HG02870 (cell line): ENCODE measurements around the gene GPR108.

ENCODE experiments used
- ATAC-seq: cut with Tn5 transposase; IDR thresholded peaks from one replicate; pipeline ENCODE4 v1.9.1; 2021; ENCODE audit warnings: mild to moderate bottlenecking, moderate library complexity; ENCODE audit not compliant: unreplicated experiment

GPR108 gene

DNA sequence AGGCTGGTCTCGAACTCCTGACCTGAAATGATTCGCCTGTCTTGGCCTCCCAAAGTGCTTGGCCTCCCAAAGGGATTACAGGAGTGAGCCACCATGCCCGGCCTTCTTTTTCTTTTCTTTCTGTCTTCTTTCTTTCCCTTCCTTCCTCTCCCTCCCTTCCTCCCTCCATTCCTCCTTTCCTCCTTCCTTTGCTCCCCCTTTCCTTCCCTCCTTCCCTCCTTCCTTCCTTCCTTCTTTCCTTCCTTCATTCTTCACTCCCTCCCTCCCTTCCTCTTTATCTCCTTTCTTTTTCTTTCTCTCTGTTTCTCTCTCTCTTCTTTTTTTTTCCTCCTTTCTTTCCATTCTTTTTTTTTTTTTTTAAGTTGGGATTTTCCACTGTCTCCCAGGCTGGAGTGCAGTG lies 29.0 kb downstream of the GPR108 start:
- no peak for ATAC-seq

DNA sequence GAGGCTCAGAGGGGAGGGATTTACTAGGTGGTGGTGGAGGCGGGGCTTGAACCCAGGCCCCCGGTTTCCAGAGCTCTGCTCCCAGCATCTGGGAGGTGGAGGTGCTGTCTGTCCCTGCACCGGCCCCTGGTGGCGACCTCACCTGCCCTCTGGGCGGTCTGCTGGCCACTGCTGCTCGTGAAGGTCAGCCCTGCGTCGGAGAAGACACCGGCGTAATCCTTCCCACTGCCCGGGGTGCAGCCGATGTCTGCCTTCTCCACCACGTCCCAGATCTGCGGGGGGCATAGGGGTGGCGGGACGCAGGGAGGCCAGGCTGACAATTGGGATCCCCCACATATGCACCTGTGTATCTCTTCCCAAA lies 29.7 kb downstream of the GPR108 start:
- no peak for ATAC-seq

DNA sequence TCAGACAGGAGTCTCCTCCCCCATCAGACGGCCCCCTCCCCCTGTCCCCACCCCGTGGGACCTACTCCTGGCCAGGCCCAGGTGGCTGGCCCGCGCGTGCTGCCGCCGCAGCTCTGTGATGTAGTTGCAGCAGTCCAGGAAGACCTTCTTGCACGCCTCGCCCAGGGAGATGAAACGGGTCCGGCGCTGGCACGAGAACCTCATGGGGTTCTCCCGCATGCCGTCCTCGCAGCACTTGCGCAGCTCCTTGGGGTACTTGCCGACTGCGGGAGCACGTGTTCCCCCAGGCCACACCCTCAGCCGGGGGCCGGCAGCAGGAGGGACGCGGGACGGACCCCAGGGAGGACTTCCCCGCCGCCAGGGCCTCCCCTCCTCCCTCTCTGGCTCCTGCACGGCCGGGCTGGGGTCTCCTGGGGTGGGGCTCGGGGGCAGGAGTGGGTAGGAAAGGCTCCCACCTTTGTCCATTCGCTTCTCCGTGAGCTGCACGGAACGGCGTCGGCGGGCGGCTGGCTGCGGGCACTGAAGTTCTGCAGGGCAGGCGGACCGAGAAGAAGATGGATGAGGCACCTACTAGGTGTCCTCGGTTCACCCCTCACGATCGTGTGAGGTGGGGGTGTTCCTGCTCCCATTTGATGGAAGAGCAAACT lies 30.2 kb downstream of the GPR108 start:
- ATAC-seq, result no peak

- ATAC-seq, result no peak
Measured at GRCh38 chr19:6706633-6706958, 30.8 kb downstream of the GPR108 start.

DNA sequence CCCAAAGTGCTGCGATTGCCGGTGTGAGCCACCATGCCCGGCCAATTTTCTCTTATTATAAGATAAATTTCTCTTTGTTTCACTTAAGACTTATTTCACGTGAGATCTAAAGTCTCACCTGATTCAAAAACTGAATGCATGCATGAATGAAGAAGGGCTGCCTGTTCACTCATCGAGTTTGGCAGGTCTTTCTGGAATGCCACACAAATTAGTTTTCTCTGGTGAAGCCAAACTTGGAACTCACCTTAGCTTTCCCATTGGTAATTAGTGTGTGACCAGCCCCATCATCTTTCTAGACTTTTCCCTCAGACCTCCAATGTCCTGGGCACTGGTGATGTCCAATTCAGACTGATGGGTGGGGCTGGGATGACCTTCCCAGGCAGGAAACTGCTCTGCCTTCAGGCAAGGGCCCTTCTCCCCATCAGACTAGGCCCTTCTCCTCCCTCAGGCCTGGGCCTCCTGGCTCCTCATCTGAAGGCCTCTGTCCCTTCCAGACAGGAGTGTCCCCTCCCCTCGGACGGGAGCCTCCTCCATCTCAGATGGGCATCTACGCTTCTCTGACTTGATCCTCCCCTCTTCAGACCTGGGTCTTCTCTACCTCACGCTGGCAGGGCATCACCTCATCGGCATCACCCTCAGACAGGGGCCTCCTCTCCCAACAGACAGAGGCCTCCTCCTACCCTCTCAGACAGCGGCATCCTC lies 31.3 kb downstream of the GPR108 start:
- ATAC-seq, result no peak

DNA sequence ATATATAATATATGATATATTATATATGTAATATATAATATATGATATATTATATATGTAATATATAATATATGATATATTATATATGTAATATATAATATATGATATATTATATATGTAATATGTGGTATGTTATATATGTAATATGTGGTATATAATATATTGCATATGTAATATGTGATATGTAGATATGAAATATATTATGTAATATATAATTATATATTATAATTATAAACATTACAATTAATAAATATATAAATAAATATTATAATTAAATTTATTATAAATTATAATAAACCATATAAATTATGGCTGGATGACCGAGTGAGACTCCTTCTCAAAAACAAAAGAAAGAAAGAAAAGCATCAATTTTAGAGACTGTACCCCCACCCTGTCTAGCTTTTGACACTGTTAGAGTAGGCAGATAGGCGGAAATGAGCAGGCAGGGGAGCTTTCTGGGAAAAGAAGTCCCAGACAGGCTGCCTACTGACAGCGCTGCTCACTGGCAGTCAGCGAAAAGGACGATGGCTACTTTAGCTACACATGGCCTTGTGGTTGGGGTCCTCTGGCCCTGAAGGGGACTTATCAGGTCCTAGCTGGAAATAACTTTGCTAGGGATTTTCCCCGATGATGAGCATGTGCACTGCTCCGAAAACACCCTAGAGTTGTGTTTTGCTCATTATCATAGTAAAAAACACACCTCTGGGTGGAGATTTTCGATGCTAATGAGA lies 36.6 kb downstream of the GPR108 start:
- ATAC-seq, result no peak

DNA sequence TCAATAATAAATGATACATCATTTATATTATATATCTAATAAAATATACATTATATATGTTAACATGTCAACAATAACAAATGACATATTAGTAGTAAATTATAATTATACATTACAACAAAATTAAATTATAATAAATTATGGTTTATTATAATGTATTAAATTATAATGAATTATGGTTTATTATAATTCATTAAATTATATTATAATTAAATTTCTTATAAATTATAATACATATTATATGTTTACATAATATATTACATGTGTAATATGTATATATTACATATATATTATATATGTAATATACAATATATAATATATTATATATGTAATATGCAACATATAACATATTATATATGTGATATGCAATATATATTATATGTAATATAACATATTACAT lies 37.4 kb downstream of the GPR108 start:
- no peak for ATAC-seq

GRCh38 chr19:6697291-6697690 lies 40.1 kb downstream of the GPR108 start:
- ATAC-seq, result no peak

GRCh38 chr19:6696239-6696820 lies 41.0 kb downstream of the GPR108 start:
- no peak for ATAC-seq

DNA sequence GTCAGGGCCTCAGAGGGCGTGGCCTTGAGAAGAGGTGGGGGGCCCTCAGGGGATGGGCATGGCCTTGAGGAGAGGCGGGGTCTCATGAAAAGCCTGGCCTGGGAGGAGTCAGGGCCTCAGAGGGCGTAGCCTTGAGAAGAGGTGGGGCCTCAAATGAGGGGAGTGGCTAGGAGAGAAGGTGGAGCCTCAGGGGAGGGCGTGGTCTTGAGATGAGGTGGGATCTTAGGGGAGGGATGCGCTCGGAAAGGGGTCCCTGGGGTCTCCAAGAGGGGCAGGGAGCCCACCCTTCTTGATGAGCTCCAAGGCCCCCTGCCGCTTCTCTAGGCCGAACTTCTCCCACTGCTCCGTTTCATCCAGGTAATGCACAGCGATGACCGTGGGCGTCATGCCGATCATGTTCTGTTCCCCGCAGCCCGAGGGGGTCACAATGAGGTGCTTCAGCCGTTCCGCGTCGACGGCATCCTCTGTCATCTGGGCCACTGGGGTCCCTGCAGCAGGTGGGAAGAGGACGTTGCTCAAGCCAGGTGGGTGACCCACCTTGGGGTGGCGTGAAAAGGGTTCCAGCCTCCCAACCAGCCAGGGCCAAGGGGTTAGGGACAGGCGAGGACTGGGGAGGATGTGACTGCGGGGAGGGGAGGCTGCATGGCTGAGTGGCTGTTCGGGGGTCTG lies 43.1 kb downstream of the GPR108 start:
- ATAC-seq, result no peak

DNA sequence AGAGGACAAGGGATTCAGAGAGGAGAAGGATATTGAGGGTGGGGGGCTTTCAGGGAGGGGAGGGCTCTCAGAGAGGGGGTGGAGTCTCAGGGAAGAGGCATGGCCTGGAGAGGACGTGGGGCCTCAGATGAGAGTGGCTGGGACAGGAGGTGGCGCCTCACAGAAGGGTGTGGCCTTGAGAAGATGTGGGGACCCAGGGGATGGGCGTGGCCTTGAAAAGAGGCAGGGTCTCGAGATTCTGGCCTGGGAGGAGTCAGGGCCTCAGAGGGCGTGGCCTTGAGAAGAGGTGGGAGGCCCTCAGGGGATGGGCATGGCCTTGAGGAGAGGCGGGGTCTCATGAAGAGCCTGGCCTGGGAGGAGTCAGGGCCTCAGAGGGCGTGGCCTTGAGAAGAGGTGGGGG lies 43.7 kb downstream of the GPR108 start:
- ATAC-seq, result no peak

DNA sequence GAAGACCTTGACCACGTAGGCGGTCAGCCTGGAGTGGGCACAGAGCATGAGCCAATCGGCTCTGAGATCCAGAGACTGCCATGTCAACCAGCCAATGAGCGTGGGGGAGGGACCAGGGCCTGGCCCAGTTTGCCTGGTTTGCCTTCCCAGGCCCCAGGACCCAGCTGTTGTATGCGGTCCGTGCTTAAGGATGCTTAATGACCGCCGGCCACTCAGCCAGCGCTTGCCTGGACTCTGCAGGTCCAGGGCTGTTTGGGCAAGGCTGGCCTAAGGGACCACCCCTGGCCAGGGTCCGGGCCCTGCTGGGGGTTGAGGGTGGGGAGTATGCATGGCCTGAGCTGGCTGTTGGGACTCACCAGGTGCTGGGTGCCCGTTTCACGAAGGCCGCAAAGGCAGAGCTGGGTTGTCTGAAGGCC lies 44.3 kb downstream of the GPR108 start:
- ATAC-seq, result no peak

DNA sequence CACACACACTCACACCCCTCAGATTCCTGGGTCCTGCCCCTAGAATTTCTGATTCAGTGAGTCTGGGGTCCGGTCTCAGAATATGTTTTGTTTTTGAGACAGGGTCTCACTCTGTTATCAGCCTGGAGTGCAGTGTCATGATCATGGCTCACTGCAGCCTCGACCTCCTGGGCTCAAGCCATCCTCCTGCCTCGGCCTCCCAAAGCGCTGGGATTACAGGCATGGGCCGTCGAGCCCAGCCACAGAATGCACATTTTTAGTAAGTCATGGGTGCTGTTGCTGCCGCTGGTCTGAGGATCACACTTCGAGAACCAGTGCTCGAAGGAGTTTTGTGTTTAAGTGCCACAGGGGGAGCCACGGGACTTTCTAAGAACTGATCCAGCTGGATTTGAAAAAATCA lies 45.4 kb downstream of the GPR108 start:
- no peak for ATAC-seq

GRCh38 chr19:6691342-6691741 lies 46.0 kb downstream of the GPR108 start:
- ATAC-seq, result no peak

GRCh38 chr19:6690160-6690885 lies 47.1 kb downstream of the GPR108 start:
- ATAC-seq, result no peak

GRCh38 chr19:6687114-6687513 lies 50.3 kb downstream of the GPR108 start:
- no peak for ATAC-seq

GRCh38 chr19:6686628-6686975 lies 50.8 kb downstream of the GPR108 start:
- ATAC-seq, result no peak

GRCh38 chr19:6685962-6686627 lies 51.3 kb downstream of the GPR108 start:
- ATAC-seq, result no peak

GRCh38 chr19:6685482-6685881 lies 51.9 kb downstream of the GPR108 start:
- no peak for ATAC-seq

- ATAC-seq, result no peak
Measured at GRCh38 chr19:6683971-6684370, 53.4 kb downstream of the GPR108 start.
